PC-9 (cell line): Measurements from ENCODE around the gene GNG7. TPM values are rescaled to one million over a fixed set of nuclear protein-coding genes. Genes with fewer than 3 reads are reported as not detected.

Experiments
- BruUV-seq: library from RNA; stranded (reverse); fragments of 400-500 nt; replicated peaks from 2 replicates; lab custom pipeline; 2021; lab: Mats Ljungman, UMichigan
- CTCF ChIA-PET: fragments of 300-600 bp; sonication (Branson Sonifier 250); formaldehyde crosslinking; loops from one replicate; lab custom pipeline; 2022; ENCODE audit warnings: antibody characterized with exemption; lab: Charles Lee
- POLR2A ChIA-PET: fragments of 300-600 bp; sonication (Branson Sonifier 250); formaldehyde crosslinking; loops from one replicate; lab custom pipeline; 2022; ENCODE audit warnings: antibody characterized with exemption; ENCODE audit not compliant: unreplicated experiment; lab: Charles Lee
- DNase-seq, 2 experiments: peaks; one replicate each; pipeline versions ENCODE4 v3.0.0 to v3.0.0-alpha.2; 2015 to 2022; ENCODE audit warnings: mixed read lengths in 1 of 2
- H2AFZ ChIP-seq: fragments of 200-600 bp; sonication (generic); 2 replicates; pipeline ENCODE4 v1.8.1; 2017; ENCODE audit warnings: antibody characterized with exemption
- H3F3A ChIP-seq: fragments of 200-600 bp; sonication (generic); 2 replicates; pipeline ENCODE4 v1.8.1; 2017; ENCODE audit warnings: antibody characterized with exemption, mild to moderate bottlenecking, low read depth; ENCODE audit not compliant: insufficient read depth
- H3K27ac ChIP-seq: fragments of 200-600 bp; sonication (generic); 2 replicates; pipeline ENCODE4 v1.6.1; 2016; ENCODE audit warnings: mixed run types
- H3K27me3 ChIP-seq: fragments of 200-600 bp; sonication (generic); 2 replicates; pipeline ENCODE4 v1.6.1; 2016; ENCODE audit warnings: low read depth, mixed run types; ENCODE audit not compliant: insufficient read depth
- H3K36me3 ChIP-seq: fragments of 200-600 bp; sonication (generic); 2 replicates; pipeline ENCODE4 v1.6.1; 2016; ENCODE audit warnings: low read depth, mixed run types
- H3K4me1 ChIP-seq: fragments of 200-600 bp; sonication (generic); replicated peaks from 2 replicates; pipeline ENCODE4 v1.6.1; 2016; ENCODE audit warnings: mixed run types; ENCODE audit not compliant: insufficient read depth
- H3K4me2 ChIP-seq: fragments of 200-600 bp; sonication (generic); 2 replicates; pipeline ENCODE4 v1.6.1; 2017; ENCODE audit warnings: mixed run types
- H3K4me3 ChIP-seq: fragments of 200-600 bp; sonication (generic); 2 replicates; pipeline ENCODE4 v1.6.1; 2016; ENCODE audit warnings: mixed run types
- H3K79me2 ChIP-seq: fragments of 200-600 bp; sonication (generic); 2 replicates; pipeline ENCODE4 v1.6.1; 2017; ENCODE audit warnings: low read depth, mixed run types
- H3K9me2 ChIP-seq: fragments of 200-600 bp; sonication (generic); 2 replicates; pipeline ENCODE4 v1.8.1; 2017; ENCODE audit warnings: mild to moderate bottlenecking; ENCODE audit not compliant: insufficient read depth
- H3K9me3 ChIP-seq: fragments of 200-600 bp; sonication (generic); 2 replicates; pipeline ENCODE4 v1.8.1; 2016; ENCODE audit warnings: low read depth; ENCODE audit not compliant: insufficient read depth
- H4K20me1 ChIP-seq: fragments of 200-600 bp; sonication (generic); 2 replicates; pipeline ENCODE4 v1.8.1; 2017; ENCODE audit not compliant: insufficient read depth
- CTCF ChIP-seq: fragments of 200-600 bp; sonication (generic); conservative IDR thresholded peaks from 2 replicates; pipeline ENCODE4 v1.6.1; 2017; ENCODE audit warnings: mixed run types, antibody characterized with exemption, mild to moderate bottlenecking, moderate library complexity
- EZH2 ChIP-seq: fragments of 200-600 bp; sonication (generic); IDR thresholded peaks from 2 replicates; pipeline ENCODE4 v1.8.0; 2017; ENCODE audit warnings: antibody characterized with exemption, low read depth
- intact Hi-C: fragments of 100-400 bp; cut with micrococcal nuclease; formaldehyde crosslinking; loops from one replicate; pipeline ENCODE4 v1.10.0; 2022; ENCODE audit not compliant: unreplicated experiment
- total RNA-seq: library from RNA; stranded (reverse); gene quantifications from 2 replicates; pipeline ENCODE4 v1.2.3, GENCODE V29; 2021

Gene GNG7
- total RNA-seq, 1 experiment from 2014 or later, result 2.8 TPM

GRCh38 chr19:2551172-2551863, 151.2 kb downstream of the GNG7 start:
- Histone ChIP-seq H2AFZ (no peak overlapping the region), H3K9me3 (no peaks in the 10 kb centered on the region), H3K4me1 (0 out of 2 replicates have a peak, but pooled peaks cover 16% of the 10 kb centered on the region), H3K4me3 (no peak overlapping the region), H3K27me3 (no peaks in the 10 kb centered on the region), H3K27ac (no peak overlapping the region), H3K9me2 (no peaks in the 10 kb centered on the region), H3F3A (peaks cover 16% of the 10 kb centered on the region), H4K20me1 (no peaks in the 10 kb centered on the region), H3K4me2 (no peak overlapping the region), H3K79me2 (no peaks in the 10 kb centered on the region), H3K36me3 (no peaks in the 10 kb centered on the region)
- BruUV-seq, result no TSS peak
- ChIA-PET CTCF (interaction anchor here (0.5 kb wide), 2 partner anchors 28 kb away, joined by 3 to 4 read pairs; no protein-coding TSS in a partner anchor), POLR2A (interaction anchor here (0.6 kb wide), 2 partner anchors 76 to 958 kb away, joined by 5 to 7 read pairs; partner anchors contain the start of gene GADD45B)
- DNase-seq, result no peak
- no peak for TF ChIP-seq EZH2
- no peak for TF ChIP-seq CTCF
- intact Hi-C loops, result no loop called here

GRCh38 chr19:2550431-2551171, 151.9 kb downstream of the GNG7 start:
- no peaks in the 10 kb centered on the region for H3K9me2 ChIP-seq
- ChIA-PET CTCF (interaction anchor here (0.5 kb wide), 1 partner anchor 28 kb away, joined by 3 read pairs; no protein-coding TSS in a partner anchor), POLR2A (interaction anchor here (0.6 kb wide), 2 partner anchors 75 to 959 kb away, joined by 5 to 7 read pairs; partner anchors contain the start of gene GADD45B)
- no peaks in the 10 kb centered on the region for H4K20me1 ChIP-seq
- intact Hi-C loops, result no loop called here
- no peaks in the 10 kb centered on the region for H3K9me3 ChIP-seq
- no peak overlapping the region for H3K27ac ChIP-seq
- 0 out of 2 replicates have a peak, but pooled peaks cover 16% of the 10 kb centered on the region for H3K4me1 ChIP-seq
- no peak overlapping the region for H3K4me3 ChIP-seq
- DNase-seq, result no peak
- H2AFZ ChIP-seq, result no peak overlapping the region
- TF ChIP-seq EZH2 (no peak), CTCF (no peak)
- H3K27me3 ChIP-seq, result no peaks in the 10 kb centered on the region
- H3K4me2 ChIP-seq, result no peak overlapping the region
- no peaks in the 10 kb centered on the region for H3K36me3 ChIP-seq
- no TSS peak for BruUV-seq
- peaks cover 16% of the 10 kb centered on the region for H3F3A ChIP-seq
- H3K79me2 ChIP-seq, result no peaks in the 10 kb centered on the region

DNA sequence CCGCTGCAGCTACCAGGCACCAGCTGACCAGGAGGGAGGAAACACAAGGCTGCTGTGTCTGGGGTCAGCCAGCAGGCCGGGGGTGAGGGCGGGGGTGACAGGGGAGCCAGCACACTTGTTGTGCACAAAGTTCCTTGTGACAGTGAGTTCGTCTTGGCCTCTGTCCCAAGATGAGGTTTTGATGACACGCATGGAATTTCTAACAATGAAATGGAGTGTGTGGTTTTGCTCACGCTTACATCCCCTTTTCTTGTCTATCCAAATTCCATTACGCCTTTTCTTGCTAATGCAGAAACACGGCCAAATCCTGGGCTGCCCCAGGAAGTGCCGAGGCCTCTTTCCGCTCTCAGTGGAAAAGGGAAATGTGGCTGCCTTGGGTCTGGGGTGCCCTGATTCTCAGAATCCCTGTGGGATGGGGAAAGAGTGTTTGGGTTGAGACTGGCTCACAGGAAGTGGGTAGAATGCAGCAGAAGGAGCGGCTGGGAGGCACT, 152.7 kb downstream of the GNG7 start:
- H3K4me1 ChIP-seq, result 0 out of 2 replicates have a peak, but pooled peaks cover 9% of the 10 kb centered on the region
- no peaks in the 10 kb centered on the region for H3K79me2 ChIP-seq
- intact Hi-C loops, result no loop called here
- no peaks in the 10 kb centered on the region for H3K9me3 ChIP-seq
- POLR2A ChIA-PET, result no interaction called here
- H3K9me2 ChIP-seq, result no peaks in the 10 kb centered on the region
- H2AFZ ChIP-seq, result no peak overlapping the region
- TF ChIP-seq EZH2 (no peak), CTCF (no peak)
- H3K4me2 ChIP-seq, result no peak overlapping the region
- no peaks in the 10 kb centered on the region for H3K27me3 ChIP-seq
- H3K36me3 ChIP-seq, result no peaks in the 10 kb centered on the region
- CTCF ChIA-PET, result no interaction called here
- H4K20me1 ChIP-seq, result no peaks in the 10 kb centered on the region
- peaks cover 12% of the 10 kb centered on the region for H3F3A ChIP-seq
- no peak overlapping the region for H3K4me3 ChIP-seq
- DNase-seq, result peak in 1 of 2 experiments; percentile 32
- BruUV-seq, result no TSS peak
- no peak overlapping the region for H3K27ac ChIP-seq
